B cell (primary cell): ENCODE results near the gene RC3H1. TPM values are rescaled to one million over a fixed set of nuclear protein-coding genes. Genes with fewer than 3 reads are reported as not detected.

Experiments
- ATAC-seq: fragments of 200-7000 bp; cut with Tn5 transposase; one replicate; pipeline ENCODE4 v1.10.0; 2021; ENCODE audit warnings: low read depth, mild to moderate bottlenecking, moderate number of reproducible peaks, moderate library complexity
- CTCF ChIA-PET: fragments of 350-600 bp; sonication (Branson Sonifier 250); formaldehyde crosslinking; loops from one replicate; lab custom pipeline; 2021; ENCODE audit warnings: antibody characterized with exemption, inconsistent platforms; lab: Charles Lee
- POLR2A ChIA-PET: fragments of 350-600 bp; sonication (Branson Sonifier 250); formaldehyde crosslinking; loops from one replicate; lab custom pipeline; 2021; ENCODE audit warnings: antibody characterized with exemption; lab: Charles Lee
- DNase-seq: peaks from one replicate; pipeline ENCODE4 v3.0.0; 2013
- H2AFZ ChIP-seq: 2 replicates; pipeline ENCODE4 v1.6.1; 2012; ENCODE audit warnings: mild to moderate bottlenecking, low read depth, low read length; ENCODE audit not compliant: insufficient read depth, poor library complexity, severe bottlenecking
- H3K27ac ChIP-seq, 2 donors: 1 replicate in 1 of 2; 2 replicates in 1 of 2; pipeline ENCODE4 v1.5.1; 2012 to 2013; ENCODE audit warnings: low read length in 2 of 2, mild to moderate bottlenecking in 2 of 2, moderate library complexity in 1 of 2
- H3K27me3 ChIP-seq, 4 experiments: fragments of 200-600 bp in 1 of 4; sonication (generic) in 1 of 4; replicated peaks in 1 of 4; 1 replicate in 2 of 4; 2 replicates in 2 of 4; pipeline versions ENCODE4 v1.6.1 to v1.7.0; 2013 to 2016; ENCODE audit warnings: low read length in 3 of 4, mild to moderate bottlenecking in 2 of 4, mixed read lengths in 1 of 4, moderate library complexity in 1 of 4; ENCODE audit not compliant: insufficient read depth in 4 of 4, control insufficient read depth in 3 of 4; ENCODE audit errors: control extremely low read depth in 1 of 4
- H3K36me3 ChIP-seq, 2 experiments: replicated peaks in 1 of 2; 1 replicate in 1 of 2; 2 replicates in 1 of 2; pipeline versions ENCODE4 v1.6.1 to v1.7.1; 2013; ENCODE audit warnings: low read length in 1 of 2; ENCODE audit not compliant: insufficient read depth in 2 of 2, control insufficient read depth in 1 of 2; ENCODE audit errors: control extremely low read depth in 1 of 2, extremely low read depth in 1 of 2
- H3K4me1 ChIP-seq, 2 donors: fragments of 200-600 bp in 1 of 2; sonication (generic) in 1 of 2; 1 replicate in 1 of 2; 2 replicates in 1 of 2; pipeline versions ENCODE4 v1.5.1 to v1.6.1; 2013 to 2017; ENCODE audit warnings: low read length in 2 of 2; ENCODE audit not compliant: control insufficient read depth in 2 of 2, insufficient read depth in 2 of 2
- H3K4me2 ChIP-seq: replicated peaks from 2 replicates; pipeline ENCODE3; 2012; ENCODE audit warnings: mild to moderate bottlenecking, low read depth, low read length; ENCODE audit not compliant: poor library complexity, severe bottlenecking
- H3K4me3 ChIP-seq, 5 experiments: fragments of 200-600 bp in 1 of 5; sonication (generic) in 1 of 5; 1 replicate in 3 of 5; 2 replicates in 2 of 5; pipeline versions ENCODE4 v1.5.1 to v1.7.0; 2011 to 2016; ENCODE audit warnings: low read length in 4 of 5, mild to moderate bottlenecking in 4 of 5, low read depth in 2 of 5, control low read depth in 1 of 5, moderate library complexity in 1 of 5; ENCODE audit not compliant: insufficient read depth in 1 of 5; ENCODE audit errors: control extremely low read depth in 1 of 5, extremely low read depth in 1 of 5
- H3K79me2 ChIP-seq: fragments of 200-600 bp; sonication (generic); one replicate; pipeline ENCODE4 v1.6.0; 2016; ENCODE audit warnings: low read length; ENCODE audit not compliant: control insufficient read depth, insufficient read depth
- H3K9ac ChIP-seq: fragments of 200-600 bp; sonication (generic); 2 replicates; pipeline ENCODE4 v1.6.1; 2017; ENCODE audit warnings: mild to moderate bottlenecking, low read length, moderate library complexity
- H3K9me3 ChIP-seq, 3 donors: one replicate each; pipeline versions ENCODE4 v1.6.1 to v1.7.1; 2013; ENCODE audit warnings: low read length in 2 of 3; ENCODE audit not compliant: control insufficient read depth in 2 of 3, insufficient read depth in 1 of 3; ENCODE audit errors: control extremely low read depth in 1 of 3
- H4K20me1 ChIP-seq: 2 replicates; pipeline ENCODE4 v1.6.0; 2012; ENCODE audit warnings: mild to moderate bottlenecking, low read length; ENCODE audit not compliant: insufficient read depth, control insufficient read depth, poor library complexity, severe bottlenecking
- H3K27ac Mint-ChIP-seq: one replicate; pipeline ENCODE4 v1.8.0; 2021; ENCODE audit warnings: mixed read lengths
- H3K27me3 Mint-ChIP-seq: one replicate; pipeline ENCODE4 v1.8.0; 2021; ENCODE audit warnings: mixed read lengths
- H3K4me1 Mint-ChIP-seq: one replicate; pipeline ENCODE4 v1.8.0; 2021; ENCODE audit warnings: mixed read lengths
- H3K4me3 Mint-ChIP-seq: one replicate; pipeline ENCODE4 v1.8.0; 2021; ENCODE audit warnings: mixed read lengths
- H3K9me3 Mint-ChIP-seq: one replicate; pipeline ENCODE4 v1.8.0; 2022; ENCODE audit warnings: mixed read lengths; ENCODE audit not compliant: insufficient read depth
- CTCF ChIP-seq: fragments of 200-600 bp; IDR thresholded peaks from one replicate; pipeline ENCODE4 v1.8.0; 2022; ENCODE audit warnings: antibody characterized with exemption, mild to moderate bottlenecking
- EZH2 ChIP-seq: IDR thresholded peaks from 2 replicates; pipeline ENCODE4 v1.6.1; 2012; ENCODE audit warnings: borderline replicate concordance, low read depth, mild to moderate bottlenecking, moderate library complexity, low read length; ENCODE audit not compliant: insufficient read depth, poor library complexity, severe bottlenecking
- WGBS: methylation state at CpG from one replicate; pipeline ENCODE4 v1.1.5; 2013; ENCODE audit warnings: missing lambda C conversion rate; ENCODE audit not compliant: insufficient coverage; 5-methylcytosine and 5-hydroxymethylcytosine counted together
- intact Hi-C: fragments of 100-400 bp; cut with micrococcal nuclease; formaldehyde crosslinking; loops from one replicate; pipeline ENCODE4 v1.10.0; 2022
- polyA plus RNA-seq: library from polyadenylated mRNA; depleted of rRNA; stranded (reverse); fragments of >200 nt; gene quantifications from 2 replicates; pipeline ENCODE4 v1.2.3, GENCODE V29; 2012
- total RNA-seq, 2 donors: library from RNA; stranded (reverse); fragments of 120-200 nt in 1 of 2; gene quantifications; 1 replicate in 1 of 2; 2 replicates in 1 of 2; pipeline versions ENCODE4 v1.2.3 to v1.2.4, GENCODE V29; 2013 to 2022

The RC3H1 gene
- total and polyA plus RNA-seq, 2 donors (not counting 1 experiment from before 2014, with no cell fraction given), result 6.8 to 84.5 TPM

GRCh38 chr1:173925306-173926242, 96.6 kb downstream of the RC3H1 start:
- Histone ChIP-seq H3K36me3 (no peaks in the 10 kb centered on the region), H3K27me3 (no peaks in the 10 kb centered on the region), H2AFZ (no peak overlapping the region), H3K4me3 (no peak overlapping the region), H4K20me1 (no peaks in the 10 kb centered on the region), H3K79me2 (no peaks in the 10 kb centered on the region), H3K9ac (no peak overlapping the region), H3K9me3 (no peaks in the 10 kb centered on the region), H3K27ac (no peak overlapping the region), H3K4me2 (no peak overlapping the region), H3K4me1 (no peaks in the 10 kb centered on the region)
- WGBS, result 97% methylated on average over 8 of the region's 8 CpGs
- POLR2A ChIA-PET, result no interaction called here
- CTCF ChIA-PET, result interaction anchor here (1.1 kb wide), 1 partner anchor 1181 kb away, joined by 3 read pairs; no protein-coding TSS in a partner anchor
- H3K4me1 Mint-ChIP-seq, result no peaks in the 10 kb centered on the region
- H3K27me3 Mint-ChIP-seq, result no peaks in the 10 kb centered on the region
- ATAC-seq, result no peak
- H3K4me3 Mint-ChIP-seq, result no peak overlapping the region
- no peaks in the 10 kb centered on the region for H3K9me3 Mint-ChIP-seq
- DNase-seq, result no peak
- H3K27ac Mint-ChIP-seq, result no peak overlapping the region
- intact Hi-C loops, result no loop called here
- TF ChIP-seq EZH2 (no peak), CTCF (no peak)

GRCh38 chr1:173920861-173921260, 101.3 kb downstream of the RC3H1 start:
- no peaks in the 10 kb centered on the region for H3K9me3 ChIP-seq
- no peaks in the 10 kb centered on the region for H3K36me3 ChIP-seq
- no peak for ATAC-seq
- no peak overlapping the region for H3K27ac Mint-ChIP-seq
- POLR2A ChIA-PET, result no interaction called here
- H3K27me3 ChIP-seq, result no peaks in the 10 kb centered on the region
- H3K27ac ChIP-seq, result no peak overlapping the region
- CTCF ChIA-PET, result no interaction called here
- H3K79me2 ChIP-seq, result no peaks in the 10 kb centered on the region
- intact Hi-C loops, result no loop called here
- TF ChIP-seq CTCF (no peak), EZH2 (no peak)
- no peak overlapping the region for H3K4me2 ChIP-seq
- no peak for DNase-seq
- H3K4me3 ChIP-seq, result no peak overlapping the region
- no peak overlapping the region for H2AFZ ChIP-seq
- no peaks in the 10 kb centered on the region for H4K20me1 ChIP-seq
- no peaks in the 10 kb centered on the region for H3K27me3 Mint-ChIP-seq
- 88% methylated on average over 3 of the region's 5 CpGs for WGBS
- no peaks in the 10 kb centered on the region for H3K4me1 Mint-ChIP-seq
- H3K4me1 ChIP-seq, result no peaks in the 10 kb centered on the region
- H3K9ac ChIP-seq, result no peak overlapping the region
- no peak overlapping the region for H3K4me3 Mint-ChIP-seq
- no peaks in the 10 kb centered on the region for H3K9me3 Mint-ChIP-seq
